Fibroblast of the aortic adventitia (primary cell): ENCODE measurements around the gene ALPL. TPM values are rescaled to one million over a fixed set of nuclear protein-coding genes. Genes with fewer than 3 reads are reported as not detected.
A peak's percentile ranks its signal among the peaks of the same experiment; 100 is the strongest.
"Not testable (repeated sequence)": the region's sequence is repeated elsewhere in the genome, so short reads cannot be mapped to it uniquely, and the experiment has no call there.

Source experiments
- DNase-seq: peaks from one replicate; pipeline ENCODE4 v3.0.0-alpha.2; 2010; ENCODE audit warnings: low read depth
- H3K4me3 ChIP-seq: 2 replicates; pipeline ENCODE4 v1.5.1; 2011; ENCODE audit warnings: low read depth, mild to moderate bottlenecking, control low read depth, low read length, moderate library complexity
- total RNA-seq: library from RNA; depleted of rRNA; stranded (reverse); fragments of >200 nt; gene quantifications from 2 replicates; pipeline ENCODE4 v1.2.3, GENCODE V29; 2012; ENCODE audit warnings: low replicate concordance
- TF ChIP-seq, protein P1 (sequence below): IDR thresholded peaks from 2 replicates; pipeline ENCODE4 v1.5.1; 2011; ENCODE audit warnings: mild to moderate bottlenecking, low read length, control low read depth, inconsistent platforms; ENCODE audit not compliant: insufficient read depth

The ALPL gene
- total RNA-seq, 1 donor = 1.1 TPM

DNA sequence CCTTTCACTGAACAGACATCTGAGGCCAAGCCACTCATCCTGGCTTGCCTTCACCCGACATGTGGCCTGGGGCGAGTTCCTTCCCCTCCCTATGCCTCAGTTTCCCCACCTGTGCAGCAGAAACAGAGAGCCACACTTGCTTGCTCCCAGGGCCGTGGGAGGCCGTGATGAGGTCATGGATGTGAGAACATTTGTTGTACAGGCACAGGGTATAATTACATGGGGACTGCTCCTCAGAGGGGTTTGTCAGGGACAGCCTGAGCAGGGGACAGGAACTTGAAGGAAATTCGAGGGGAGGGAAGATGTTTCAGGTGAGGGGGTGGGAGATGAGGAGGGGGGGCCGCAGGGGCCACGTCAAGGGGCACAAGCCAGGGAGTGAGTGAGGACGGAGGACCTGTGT lies 56.1 kb downstream of the ALPL start:
- H3K4me3 ChIP-seq = no peak overlapping the region
- no peak for DNase-seq
- TF ChIP-seq, protein P1, sequence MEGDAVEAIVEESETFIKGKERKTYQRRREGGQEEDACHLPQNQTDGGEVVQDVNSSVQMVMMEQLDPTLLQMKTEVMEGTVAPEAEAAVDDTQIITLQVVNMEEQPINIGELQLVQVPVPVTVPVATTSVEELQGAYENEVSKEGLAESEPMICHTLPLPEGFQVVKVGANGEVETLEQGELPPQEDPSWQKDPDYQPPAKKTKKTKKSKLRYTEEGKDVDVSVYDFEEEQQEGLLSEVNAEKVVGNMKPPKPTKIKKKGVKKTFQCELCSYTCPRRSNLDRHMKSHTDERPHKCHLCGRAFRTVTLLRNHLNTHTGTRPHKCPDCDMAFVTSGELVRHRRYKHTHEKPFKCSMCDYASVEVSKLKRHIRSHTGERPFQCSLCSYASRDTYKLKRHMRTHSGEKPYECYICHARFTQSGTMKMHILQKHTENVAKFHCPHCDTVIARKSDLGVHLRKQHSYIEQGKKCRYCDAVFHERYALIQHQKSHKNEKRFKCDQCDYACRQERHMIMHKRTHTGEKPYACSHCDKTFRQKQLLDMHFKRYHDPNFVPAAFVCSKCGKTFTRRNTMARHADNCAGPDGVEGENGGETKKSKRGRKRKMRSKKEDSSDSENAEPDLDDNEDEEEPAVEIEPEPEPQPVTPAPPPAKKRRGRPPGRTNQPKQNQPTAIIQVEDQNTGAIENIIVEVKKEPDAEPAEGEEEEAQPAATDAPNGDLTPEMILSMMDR = no peak

DNA sequence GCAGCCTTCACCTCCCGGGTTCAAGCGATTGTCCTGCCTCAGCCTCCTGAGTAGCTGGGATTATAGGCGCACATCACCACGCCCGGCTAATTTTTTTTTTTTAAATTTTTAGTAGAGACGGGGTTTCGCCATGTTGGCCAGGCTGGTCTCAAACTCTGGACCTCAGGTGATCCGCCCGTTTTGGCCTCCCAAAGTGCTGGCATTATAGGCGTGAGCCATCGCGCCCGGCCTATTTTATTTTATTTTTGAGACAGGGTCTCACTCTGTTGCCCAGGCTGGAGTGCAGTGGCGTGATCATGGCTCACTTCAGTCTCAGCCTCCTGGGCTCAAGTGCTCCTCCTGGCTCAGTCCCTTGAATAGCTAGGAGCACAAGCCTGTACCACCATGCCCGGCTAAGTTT lies 57.1 kb downstream of the ALPL start:
- not testable (repeated sequence) for H3K4me3 ChIP-seq, DNase-seq

DNA sequence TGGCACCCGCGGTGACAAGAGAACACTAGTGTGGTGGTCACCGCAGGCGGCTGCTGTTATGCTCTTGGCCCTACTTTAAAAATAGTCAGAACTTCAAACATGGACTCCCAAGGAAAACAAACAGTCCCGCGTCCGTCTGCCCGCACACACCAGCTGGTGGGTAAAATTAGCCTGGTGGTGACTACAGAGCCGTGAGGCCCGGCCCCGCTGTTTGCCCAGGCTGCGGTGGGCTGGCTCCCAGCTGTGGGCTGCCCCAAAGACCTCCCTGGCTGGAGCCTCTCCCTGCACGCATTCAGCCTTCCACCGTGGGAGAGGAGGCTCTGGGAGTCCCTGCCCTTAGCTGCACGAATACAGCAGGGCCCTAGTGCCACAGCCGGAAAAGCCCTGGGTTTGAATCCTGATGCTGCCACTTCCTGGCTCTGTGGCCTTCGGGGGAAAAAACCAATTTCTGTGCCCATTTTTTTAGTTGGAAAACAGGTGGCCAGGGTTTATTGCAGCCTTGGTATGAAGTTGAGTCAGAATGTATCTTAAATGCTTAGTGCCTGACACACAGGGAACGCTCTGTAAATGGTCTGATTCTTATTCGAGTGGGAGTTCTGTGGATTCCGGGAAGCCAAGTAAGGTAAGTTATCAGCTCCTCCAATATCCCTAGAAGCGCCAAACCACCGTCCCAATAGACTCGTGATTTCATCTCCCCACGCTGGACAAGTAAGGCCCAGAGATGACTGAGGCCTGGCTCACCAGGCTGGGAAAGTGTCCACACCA lies 58.2 kb downstream of the ALPL start:
- TF ChIP-seq, protein P1 = no peak
- peak; percentile 90 for DNase-seq
- no peak overlapping the region for H3K4me3 ChIP-seq

DNA sequence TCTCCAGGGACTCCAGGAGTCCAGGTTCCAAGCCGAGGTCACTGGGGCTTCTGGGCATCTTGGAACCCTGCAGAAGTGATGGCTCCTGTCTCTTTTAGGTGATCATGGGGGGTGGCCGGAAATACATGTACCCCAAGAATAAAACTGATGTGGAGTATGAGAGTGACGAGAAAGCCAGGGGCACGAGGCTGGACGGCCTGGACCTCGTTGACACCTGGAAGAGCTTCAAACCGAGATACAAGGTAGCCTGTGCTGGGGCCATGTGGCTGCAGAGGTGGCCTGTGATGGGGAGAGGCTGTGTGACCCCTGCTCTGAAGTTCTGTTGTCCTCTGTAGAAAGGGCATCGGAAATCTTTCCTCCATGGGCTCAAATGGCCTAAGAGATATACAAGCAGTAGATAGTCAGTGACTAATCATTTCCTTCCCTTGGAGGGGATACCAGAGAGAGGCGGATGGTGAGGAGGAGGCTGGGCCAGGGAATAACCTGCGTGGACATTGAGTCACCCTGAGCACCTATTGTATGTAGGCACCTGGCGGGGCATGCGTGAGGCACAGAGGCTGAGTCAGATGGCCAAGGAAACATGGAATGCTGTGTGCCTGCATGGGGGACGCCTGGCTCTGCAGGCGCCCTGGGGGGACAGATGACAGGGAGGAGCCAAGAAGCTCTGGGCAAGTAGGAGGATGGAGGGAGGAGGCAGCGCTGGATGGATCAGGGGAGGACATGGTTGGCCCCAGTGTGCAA lies 59.0 kb downstream of the ALPL start:
- H3K4me3 ChIP-seq = no peak overlapping the region
- TF ChIP-seq, protein P1 = no peak
- peak; percentile 53 for DNase-seq

DNA sequence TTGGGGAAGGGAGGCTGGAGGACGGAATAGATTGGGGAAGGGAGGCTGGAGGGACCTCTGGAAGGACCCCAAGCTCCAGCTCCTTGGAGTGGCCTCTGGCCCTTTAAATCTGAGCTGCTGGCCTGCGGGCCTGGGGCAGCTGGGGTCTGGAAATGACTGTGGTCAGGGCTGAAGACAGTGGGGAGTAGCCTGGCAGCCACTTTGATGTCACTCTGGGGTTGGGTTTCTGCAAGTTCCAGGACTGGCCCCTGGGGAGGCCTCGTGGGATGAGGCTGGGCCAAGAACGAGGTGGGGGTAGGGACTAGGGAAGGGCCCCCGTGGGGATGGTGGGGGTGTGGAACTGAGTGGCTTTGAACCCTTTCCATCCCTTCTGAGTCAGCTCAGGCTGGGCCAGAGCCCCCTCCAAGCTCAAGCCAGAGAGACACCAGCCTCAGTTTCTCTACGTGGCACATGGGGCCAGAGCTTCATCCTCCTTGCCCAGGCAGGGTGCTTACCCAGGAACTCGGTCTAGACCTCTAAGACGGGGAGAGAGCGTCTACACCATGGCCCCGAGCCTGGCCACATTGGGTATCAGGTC lies 59.7 kb downstream of the ALPL start:
- TF ChIP-seq, protein P1 = no peak
- DNase-seq = no peak
- H3K4me3 ChIP-seq = no peak overlapping the region

DNA sequence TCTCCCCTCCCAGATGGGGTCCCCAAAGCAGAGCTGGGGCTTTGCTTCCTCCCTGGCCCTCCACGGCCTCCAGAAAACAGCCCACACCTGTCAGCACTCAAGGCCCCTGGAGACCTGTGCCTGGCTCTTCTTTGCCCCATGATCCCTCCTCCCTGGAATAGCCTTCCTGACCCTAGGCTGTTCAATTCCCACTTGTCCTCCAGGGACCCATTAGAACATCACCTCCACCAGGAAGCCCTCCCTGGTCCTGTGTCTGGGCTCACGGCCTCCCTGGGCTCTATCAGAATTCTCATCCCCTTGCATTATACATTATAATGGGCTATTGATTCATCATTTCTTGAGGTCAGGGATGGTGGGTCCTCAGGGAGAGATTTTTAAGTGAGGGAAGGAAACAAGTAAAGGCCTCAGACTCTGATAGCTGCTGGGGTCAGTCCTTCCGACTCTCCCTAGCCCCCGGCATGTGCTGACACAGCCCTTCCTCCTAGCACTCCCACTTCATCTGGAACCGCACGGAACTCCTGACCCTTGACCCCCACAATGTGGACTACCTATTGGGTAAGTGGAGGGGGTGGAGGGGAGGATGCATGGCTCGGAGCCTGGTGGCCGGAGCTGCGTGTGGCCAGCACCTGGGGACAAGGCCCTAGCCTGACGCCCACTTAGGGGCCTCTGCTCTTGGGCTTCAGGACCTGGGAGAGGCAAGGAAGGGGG lies 60.8 kb downstream of the ALPL start:
- no peak overlapping the region for H3K4me3 ChIP-seq
- TF ChIP-seq, protein P1 = no peak
- no peak for DNase-seq

DNA sequence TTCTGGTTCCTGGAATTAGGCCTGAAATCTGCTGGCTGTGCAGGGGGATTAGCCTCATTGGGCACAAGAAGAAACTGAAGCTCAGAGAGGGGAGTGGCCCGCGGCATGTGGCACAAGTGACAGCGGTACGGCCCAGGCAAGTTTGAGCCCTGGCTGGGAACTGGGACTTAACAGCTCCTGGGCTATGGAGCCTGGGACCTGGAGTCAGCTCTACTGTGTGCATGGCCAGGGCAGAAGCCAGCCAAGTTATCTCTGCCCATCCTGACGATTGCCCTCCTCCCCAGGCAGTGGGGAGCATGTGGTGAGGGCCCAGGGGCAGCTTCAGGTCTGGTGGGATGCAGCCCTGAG lies 61.3 kb downstream of the ALPL start:
- TF ChIP-seq, protein P1 = no peak
- no peak overlapping the region for H3K4me3 ChIP-seq
- DNase-seq = no peak
